Body of pancreas (tissue), 4 donors: ENCODE measurements around the gene IL1RAPL1.

Experiments
- CTCF ChIP-seq, 7 experiments: fragments of 450-650 bp in 4 of 7; fragments of 200-600 bp in 3 of 7; sonication (generic) in 3 of 7; IDR thresholded peaks; one replicate each; pipeline ENCODE4 v1.5.1; 2016 to 2019; ENCODE audit warnings: antibody characterized with exemption in 7 of 7
- POLR2A ChIP-seq, 3 donors: fragments of 450-650 bp; IDR thresholded peaks; one replicate each; pipeline ENCODE4 v1.6.1; 2016; ENCODE audit warnings: antibody characterized with exemption in 3 of 3, mild to moderate bottlenecking in 2 of 3

GRCh38 chrX:29662101-29662500 lies 1074.9 kb downstream of the IL1RAPL1 start:
- TF ChIP-seq CTCF (IDR thresholded peaks at IDR 0.05) = no peak
- TF ChIP-seq POLR2A (IDR thresholded peaks at IDR 0.05) = no peak
